ENCODE results near the gene ZMIZ2.

Gene ZMIZ2

DNA sequence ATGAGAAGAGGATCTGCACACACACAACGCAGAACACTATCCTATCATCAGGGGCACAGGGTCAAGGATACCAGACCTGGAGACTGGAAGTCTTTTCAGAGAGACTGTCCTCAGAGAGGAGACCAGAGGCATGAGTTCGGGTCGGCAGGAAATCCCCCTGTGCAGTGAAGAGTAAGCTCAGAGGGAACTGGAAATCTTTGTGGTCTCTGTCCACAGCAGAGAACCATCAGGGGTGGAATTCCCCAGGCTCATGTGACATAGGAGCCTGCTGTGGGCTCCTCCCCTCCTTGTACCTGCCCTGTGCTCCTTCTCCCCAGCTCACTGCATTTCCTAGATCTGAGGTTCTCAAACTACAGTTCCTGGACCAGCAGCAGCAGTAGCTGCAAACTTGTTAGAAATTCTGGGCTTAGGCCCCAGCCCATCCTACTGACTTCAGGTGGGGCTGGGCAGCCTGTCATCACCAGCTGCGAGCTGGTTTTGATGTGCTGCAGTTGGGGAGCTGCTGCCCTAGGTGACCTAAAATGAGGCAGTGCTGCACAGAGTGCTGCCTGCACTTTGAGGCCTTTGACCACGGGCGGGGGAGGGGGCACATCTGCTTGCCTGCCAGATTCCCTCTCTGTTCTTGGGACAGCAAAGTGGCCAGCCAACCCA lies 2.4 kb downstream of the ZMIZ2 start:
- DNase-seq (ENCODE audit: low read depth): peak; percentile 75
- no peak for TF ChIP-seq CTCF (IDR thresholded peaks at IDR 0.05; ENCODE audit: low read depth, low read length, missing control alignments)
- peak overlapping the region; percentile 91 for H3K4me3 ChIP-seq (ENCODE audit: low read depth, low read length)

- H3K4me3 ChIP-seq (ENCODE audit: low read depth, low read length): no peak overlapping the region; the same call in 1 of the 2 replicates
- DNase-seq (ENCODE audit: low read depth): no peak
- no peak for TF ChIP-seq CTCF (IDR thresholded peaks at IDR 0.05; ENCODE audit: low read depth, low read length, missing control alignments)
Measured at GRCh38 chr7:44752822-44753221, 4.2 kb downstream of the ZMIZ2 start.

GRCh38 chr7:44754802-44755697 lies 6.4 kb downstream of the ZMIZ2 start:
- DNase-seq (ENCODE audit: low read depth): no peak
- no peak overlapping the region for H3K4me3 ChIP-seq (ENCODE audit: low read depth, low read length)
- TF ChIP-seq CTCF (IDR thresholded peaks at IDR 0.05; ENCODE audit: low read depth, low read length, missing control alignments): no peak

DNA sequence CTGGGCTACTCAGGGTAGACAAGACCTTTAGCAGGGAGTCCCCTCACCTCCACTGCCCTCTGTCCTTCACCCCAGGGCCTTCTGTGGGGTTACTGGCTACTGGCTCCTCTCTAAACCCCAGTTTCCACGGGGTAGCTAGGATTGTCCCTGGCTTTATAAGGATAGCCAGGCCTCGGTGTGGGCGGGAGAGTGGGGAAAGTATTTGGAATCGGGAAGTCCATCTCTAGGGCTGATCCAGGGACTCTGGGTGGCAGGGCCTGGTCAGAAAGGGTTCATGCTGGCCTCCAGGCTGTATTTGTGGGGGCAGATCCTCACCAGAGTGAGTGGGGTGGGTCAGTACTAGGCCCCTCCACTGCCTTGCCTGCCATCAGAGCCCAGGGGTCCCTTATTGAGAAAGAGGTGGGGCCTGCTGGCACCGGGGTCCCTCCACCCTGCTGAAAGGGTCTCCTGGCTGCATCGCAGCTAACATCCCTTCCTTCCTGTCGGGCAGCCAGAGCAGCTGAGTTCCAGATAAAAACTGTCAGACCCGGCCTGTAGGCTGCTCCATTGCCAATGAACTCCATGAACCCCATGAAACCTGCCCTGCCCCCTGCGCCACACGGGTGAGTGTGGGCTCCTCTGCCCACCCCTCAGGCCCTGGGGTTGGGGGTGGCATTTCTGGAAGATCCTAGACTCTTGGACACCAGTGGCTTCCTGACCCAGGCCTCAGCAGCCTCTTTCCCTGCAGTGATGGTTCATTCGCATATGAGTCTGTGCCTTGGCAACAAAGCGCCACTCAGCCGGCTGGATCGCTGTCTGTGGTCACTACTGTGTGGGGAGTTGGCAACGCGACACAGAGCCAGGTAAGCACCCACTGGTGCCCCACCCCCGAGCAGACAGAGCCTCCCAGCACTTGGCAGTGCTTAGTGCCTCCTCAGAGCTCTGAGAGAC lies 7.3 kb downstream of the ZMIZ2 start:
- no peak overlapping the region for H3K4me3 ChIP-seq (ENCODE audit: low read depth, low read length)
- DNase-seq (ENCODE audit: low read depth): no peak
- TF ChIP-seq CTCF (IDR thresholded peaks at IDR 0.05; ENCODE audit: low read depth, low read length, missing control alignments): no peak

DNA sequence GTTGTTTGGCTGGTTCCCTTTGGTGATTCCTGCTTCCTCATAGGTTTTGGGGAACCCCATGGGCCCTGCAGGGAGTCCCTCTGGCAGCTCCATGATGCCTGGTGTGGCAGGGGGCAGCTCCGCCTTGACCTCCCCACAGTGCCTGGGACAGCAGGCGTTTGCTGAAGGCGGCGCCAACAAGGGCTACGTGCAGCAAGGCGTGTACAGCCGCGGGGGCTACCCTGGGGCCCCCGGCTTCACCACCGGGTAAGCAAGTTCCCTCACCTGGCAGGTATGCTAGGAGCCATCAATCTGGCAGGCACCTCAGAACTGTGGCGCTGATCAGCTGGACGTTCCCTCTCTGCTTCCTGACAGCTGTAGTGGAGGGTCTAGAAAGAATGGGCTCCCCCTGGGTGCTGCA lies 8.3 kb downstream of the ZMIZ2 start:
- no peak for DNase-seq (ENCODE audit: low read depth)
- H3K4me3 ChIP-seq (ENCODE audit: low read depth, low read length): no peak overlapping the region
- no peak for TF ChIP-seq CTCF (IDR thresholded peaks at IDR 0.05; ENCODE audit: low read depth, low read length, missing control alignments)

DNA sequence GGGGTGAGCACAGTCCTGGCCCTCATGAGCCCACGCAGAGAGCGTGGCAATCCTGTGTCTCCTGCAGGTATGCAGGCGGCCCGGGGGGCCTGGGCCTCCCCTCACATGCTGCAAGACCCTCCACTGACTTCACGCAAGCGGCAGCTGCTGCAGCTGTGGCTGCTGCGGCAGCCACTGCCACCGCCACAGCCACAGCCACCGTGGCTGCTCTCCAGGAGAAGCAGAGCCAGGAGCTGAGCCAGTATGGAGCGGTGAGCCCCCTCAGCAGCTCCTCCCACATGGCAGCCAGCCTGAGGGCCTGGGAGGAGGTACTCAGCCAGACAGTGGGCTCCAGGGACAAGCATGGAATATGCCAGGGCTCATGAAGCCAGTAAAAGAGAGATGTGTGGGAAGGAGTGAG lies 8.7 kb downstream of the ZMIZ2 start:
- no peak overlapping the region for H3K4me3 ChIP-seq (ENCODE audit: low read depth, low read length)
- TF ChIP-seq CTCF (IDR thresholded peaks at IDR 0.05; ENCODE audit: low read depth, low read length, missing control alignments): no peak
- DNase-seq (ENCODE audit: low read depth): no peak

All from GM12864 (cell line).